PC-9 (cell line): Measurements from ENCODE around the gene PTP4A1. TPM values are rescaled to one million over a fixed set of nuclear protein-coding genes. Genes with fewer than 3 reads are reported as not detected.

Experiments used
- BruUV-seq: library from RNA; stranded (reverse); fragments of 400-500 nt; replicated peaks from 2 replicates; lab custom pipeline; 2021; lab: Mats Ljungman, UMichigan
- CTCF ChIA-PET: fragments of 300-600 bp; sonication (Branson Sonifier 250); formaldehyde crosslinking; loops from one replicate; lab custom pipeline; 2022; ENCODE audit warnings: antibody characterized with exemption; lab: Charles Lee
- POLR2A ChIA-PET: fragments of 300-600 bp; sonication (Branson Sonifier 250); formaldehyde crosslinking; loops from one replicate; lab custom pipeline; 2022; ENCODE audit warnings: antibody characterized with exemption; ENCODE audit not compliant: unreplicated experiment; lab: Charles Lee
- DNase-seq, 2 experiments: peaks; one replicate each; pipeline versions ENCODE4 v3.0.0 to v3.0.0-alpha.2; 2015 to 2022; ENCODE audit warnings: mixed read lengths in 1 of 2
- H2AFZ ChIP-seq: fragments of 200-600 bp; sonication (generic); 2 replicates; pipeline ENCODE4 v1.8.1; 2017; ENCODE audit warnings: antibody characterized with exemption
- H3F3A ChIP-seq: fragments of 200-600 bp; sonication (generic); 2 replicates; pipeline ENCODE4 v1.8.1; 2017; ENCODE audit warnings: antibody characterized with exemption, mild to moderate bottlenecking, low read depth; ENCODE audit not compliant: insufficient read depth
- H3K27ac ChIP-seq: fragments of 200-600 bp; sonication (generic); 2 replicates; pipeline ENCODE4 v1.6.1; 2016; ENCODE audit warnings: mixed run types
- H3K27me3 ChIP-seq: fragments of 200-600 bp; sonication (generic); 2 replicates; pipeline ENCODE4 v1.6.1; 2016; ENCODE audit warnings: low read depth, mixed run types; ENCODE audit not compliant: insufficient read depth
- H3K36me3 ChIP-seq: fragments of 200-600 bp; sonication (generic); 2 replicates; pipeline ENCODE4 v1.6.1; 2016; ENCODE audit warnings: low read depth, mixed run types
- H3K4me1 ChIP-seq: fragments of 200-600 bp; sonication (generic); replicated peaks from 2 replicates; pipeline ENCODE4 v1.6.1; 2016; ENCODE audit warnings: mixed run types; ENCODE audit not compliant: insufficient read depth
- H3K4me2 ChIP-seq: fragments of 200-600 bp; sonication (generic); 2 replicates; pipeline ENCODE4 v1.6.1; 2017; ENCODE audit warnings: mixed run types
- H3K4me3 ChIP-seq: fragments of 200-600 bp; sonication (generic); 2 replicates; pipeline ENCODE4 v1.6.1; 2016; ENCODE audit warnings: mixed run types
- H3K79me2 ChIP-seq: fragments of 200-600 bp; sonication (generic); 2 replicates; pipeline ENCODE4 v1.6.1; 2017; ENCODE audit warnings: low read depth, mixed run types
- H3K9me2 ChIP-seq: fragments of 200-600 bp; sonication (generic); 2 replicates; pipeline ENCODE4 v1.8.1; 2017; ENCODE audit warnings: mild to moderate bottlenecking; ENCODE audit not compliant: insufficient read depth
- H3K9me3 ChIP-seq: fragments of 200-600 bp; sonication (generic); 2 replicates; pipeline ENCODE4 v1.8.1; 2016; ENCODE audit warnings: low read depth; ENCODE audit not compliant: insufficient read depth
- H4K20me1 ChIP-seq: fragments of 200-600 bp; sonication (generic); 2 replicates; pipeline ENCODE4 v1.8.1; 2017; ENCODE audit not compliant: insufficient read depth
- EZH2 ChIP-seq: fragments of 200-600 bp; sonication (generic); IDR thresholded peaks from 2 replicates; pipeline ENCODE4 v1.8.0; 2017; ENCODE audit warnings: antibody characterized with exemption, low read depth
- intact Hi-C: fragments of 100-400 bp; cut with micrococcal nuclease; formaldehyde crosslinking; loops from one replicate; pipeline ENCODE4 v1.10.0; 2022; ENCODE audit not compliant: unreplicated experiment
- total RNA-seq: library from RNA; stranded (reverse); gene quantifications from 2 replicates; pipeline ENCODE4 v1.2.3, GENCODE V29; 2021
- TF ChIP-seq, protein P1 (sequence below): fragments of 200-600 bp; sonication (generic); conservative IDR thresholded peaks from 2 replicates; pipeline ENCODE4 v1.6.1; 2017; ENCODE audit warnings: mixed run types, antibody characterized with exemption, mild to moderate bottlenecking, moderate library complexity

The PTP4A1 gene
- total RNA-seq, 1 experiment from 2014 or later: 63.8 TPM

DNA sequence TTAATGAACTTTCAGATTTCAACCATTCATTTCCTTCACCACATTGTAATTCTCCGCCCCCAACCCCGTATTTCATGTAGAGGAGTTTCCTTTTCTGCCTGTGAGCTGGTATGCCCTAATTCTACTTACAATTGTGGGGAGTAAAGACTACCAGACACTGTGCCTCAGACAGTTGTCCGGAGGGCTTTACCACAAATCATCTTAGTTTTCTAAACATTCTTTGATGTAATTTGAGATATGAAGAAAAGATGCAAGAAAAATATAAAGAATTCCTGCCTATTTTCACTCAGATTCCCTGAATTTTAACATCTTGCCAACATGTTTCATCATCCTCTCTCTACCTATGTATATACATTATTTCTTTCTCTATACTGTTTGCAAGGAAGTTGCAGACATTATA, 28.3 kb upstream of the PTP4A1 start:
- Histone ChIP-seq H3K4me3 (no peak overlapping the region), H4K20me1 (no peaks in the 10 kb centered on the region), H2AFZ (no peak overlapping the region), H3K4me1 (peaks cover 3% of the 10 kb centered on the region; the same call in 1 of the 2 replicates), H3K4me2 (no peak overlapping the region), H3F3A (no peaks in the 10 kb centered on the region), H3K9me2 (no peaks in the 10 kb centered on the region), H3K79me2 (no peaks in the 10 kb centered on the region), H3K36me3 (no peaks in the 10 kb centered on the region), H3K27me3 (no peaks in the 10 kb centered on the region), H3K27ac (no peak overlapping the region), H3K9me3 (peaks cover 5% of the 10 kb centered on the region; the same call in 1 of the 2 replicates)
- POLR2A ChIA-PET: no interaction called here
- no peak for TF ChIP-seq EZH2
- TF ChIP-seq, protein P1, sequence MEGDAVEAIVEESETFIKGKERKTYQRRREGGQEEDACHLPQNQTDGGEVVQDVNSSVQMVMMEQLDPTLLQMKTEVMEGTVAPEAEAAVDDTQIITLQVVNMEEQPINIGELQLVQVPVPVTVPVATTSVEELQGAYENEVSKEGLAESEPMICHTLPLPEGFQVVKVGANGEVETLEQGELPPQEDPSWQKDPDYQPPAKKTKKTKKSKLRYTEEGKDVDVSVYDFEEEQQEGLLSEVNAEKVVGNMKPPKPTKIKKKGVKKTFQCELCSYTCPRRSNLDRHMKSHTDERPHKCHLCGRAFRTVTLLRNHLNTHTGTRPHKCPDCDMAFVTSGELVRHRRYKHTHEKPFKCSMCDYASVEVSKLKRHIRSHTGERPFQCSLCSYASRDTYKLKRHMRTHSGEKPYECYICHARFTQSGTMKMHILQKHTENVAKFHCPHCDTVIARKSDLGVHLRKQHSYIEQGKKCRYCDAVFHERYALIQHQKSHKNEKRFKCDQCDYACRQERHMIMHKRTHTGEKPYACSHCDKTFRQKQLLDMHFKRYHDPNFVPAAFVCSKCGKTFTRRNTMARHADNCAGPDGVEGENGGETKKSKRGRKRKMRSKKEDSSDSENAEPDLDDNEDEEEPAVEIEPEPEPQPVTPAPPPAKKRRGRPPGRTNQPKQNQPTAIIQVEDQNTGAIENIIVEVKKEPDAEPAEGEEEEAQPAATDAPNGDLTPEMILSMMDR: no peak
- BruUV-seq: no TSS peak
- intact Hi-C loops: no loop called here
- CTCF ChIA-PET: no interaction called here
- DNase-seq: no peak

DNA sequence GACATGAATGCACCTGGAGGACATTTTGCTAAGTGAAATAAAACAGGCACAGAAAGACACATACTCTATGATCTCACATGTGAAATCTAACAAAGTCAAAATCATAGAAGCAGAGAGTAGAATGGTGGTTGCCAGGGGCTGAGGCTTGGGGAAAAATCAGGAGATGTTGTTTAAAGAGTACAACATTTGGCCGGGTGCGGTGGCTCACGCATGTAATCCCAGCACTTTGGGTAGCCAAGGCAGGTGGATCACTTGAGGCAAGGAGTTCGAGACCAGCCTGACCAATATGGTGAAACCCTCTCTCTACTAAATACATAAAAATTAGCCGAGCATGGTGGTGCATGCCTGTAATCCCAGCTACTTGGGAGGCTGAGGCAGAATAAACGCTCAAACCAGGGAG, 26.0 kb upstream of the PTP4A1 start:
- POLR2A ChIA-PET: no interaction called here
- DNase-seq: no peak
- H3K79me2 ChIP-seq: no peaks in the 10 kb centered on the region
- intact Hi-C loops: no loop called here
- H3K4me1 ChIP-seq: no peaks in the 10 kb centered on the region
- H2AFZ ChIP-seq: no peak overlapping the region
- no peaks in the 10 kb centered on the region for H3K9me3 ChIP-seq
- no peak overlapping the region for H3K4me2 ChIP-seq
- BruUV-seq: no TSS peak
- no peaks in the 10 kb centered on the region for H4K20me1 ChIP-seq
- H3K9me2 ChIP-seq: no peaks in the 10 kb centered on the region
- CTCF ChIA-PET: no interaction called here
- H3K36me3 ChIP-seq: no peaks in the 10 kb centered on the region
- H3F3A ChIP-seq: no peaks in the 10 kb centered on the region
- TF ChIP-seq, protein P1: no peak
- no peak for TF ChIP-seq EZH2
- no peaks in the 10 kb centered on the region for H3K27me3 ChIP-seq
- H3K27ac ChIP-seq: no peak overlapping the region
- no peak overlapping the region for H3K4me3 ChIP-seq

DNA sequence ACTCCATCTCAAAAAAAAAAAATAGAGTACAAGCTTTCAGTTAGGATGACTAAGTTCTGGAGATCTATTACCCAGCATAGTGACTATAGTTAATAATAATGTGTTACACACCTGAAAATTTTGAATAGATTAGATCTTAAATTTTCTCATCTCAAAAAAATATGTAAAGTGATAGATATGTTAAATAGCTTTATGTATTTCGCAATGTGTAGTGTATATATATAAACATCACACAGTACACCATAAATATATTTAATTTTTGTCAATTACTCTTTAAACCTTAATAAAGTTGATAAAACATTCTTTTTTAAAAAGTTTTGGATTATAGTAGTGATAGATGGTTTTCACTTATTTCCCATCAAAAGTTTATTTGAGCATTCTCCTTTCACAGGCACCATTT, 25.6 kb upstream of the PTP4A1 start:
- Histone ChIP-seq H3K4me1 (no peaks in the 10 kb centered on the region), H3K4me2 (no peak overlapping the region), H3K27ac (no peak overlapping the region), H3K27me3 (no peaks in the 10 kb centered on the region), H3F3A (no peaks in the 10 kb centered on the region), H4K20me1 (no peaks in the 10 kb centered on the region), H3K79me2 (no peaks in the 10 kb centered on the region), H3K4me3 (no peak overlapping the region), H3K9me2 (no peaks in the 10 kb centered on the region), H3K36me3 (no peaks in the 10 kb centered on the region), H3K9me3 (no peaks in the 10 kb centered on the region), H2AFZ (no peak overlapping the region)
- no peak for DNase-seq
- ChIA-PET POLR2A (no interaction called here), CTCF (no interaction called here)
- no TSS peak for BruUV-seq
- no peak for TF ChIP-seq EZH2
- TF ChIP-seq, protein P1: no peak
- intact Hi-C loops: no loop called here
